NT2/D1 (cell line): ENCODE measurements around the gene ABLIM2.

Source experiments
- DNase-seq: peaks from one replicate; pipeline ENCODE4 v3.0.0-alpha.2; 2011; ENCODE audit warnings: low read depth, low spot score
- H3K27me3 ChIP-seq: 2 replicates; pipeline ENCODE4 v1.6.0; 2011; ENCODE audit warnings: mild to moderate bottlenecking; ENCODE audit not compliant: insufficient read length, insufficient read depth
- H3K36me3 ChIP-seq: 2 replicates; pipeline ENCODE4 v1.6.1; 2011; ENCODE audit warnings: mild to moderate bottlenecking, low read length, mixed read lengths; ENCODE audit not compliant: insufficient read depth, insufficient read length
- H3K4me1 ChIP-seq: 2 replicates; pipeline ENCODE4 v1.5.1; 2011; ENCODE audit not compliant: insufficient read depth, insufficient read length
- H3K4me3 ChIP-seq: 2 replicates; pipeline ENCODE4 v1.5.1; 2011; ENCODE audit warnings: low read depth; ENCODE audit not compliant: insufficient read length
- H3K9ac ChIP-seq: 2 replicates; pipeline ENCODE4 v1.6.0; 2011; ENCODE audit warnings: low read depth; ENCODE audit not compliant: insufficient read length
- H3K9me3 ChIP-seq: 2 replicates; pipeline ENCODE4 v1.5.1; 2011; ENCODE audit warnings: mild to moderate bottlenecking, low read length; ENCODE audit not compliant: insufficient read depth
- SUZ12 ChIP-seq: IDR thresholded peaks from 2 replicates; pipeline ENCODE4 v1.6.1; 2011; ENCODE audit not compliant: insufficient read length, insufficient read depth; ENCODE audit errors: extremely low read depth
- YY1 ChIP-seq: IDR thresholded peaks from 2 replicates; pipeline ENCODE4 v1.6.1; 2011; ENCODE audit not compliant: insufficient read length, insufficient read depth
- ZNF274 ChIP-seq: IDR thresholded peaks from 2 replicates; pipeline ENCODE4 v1.6.1; 2011; ENCODE audit warnings: mild to moderate bottlenecking, low read depth, low read length

Gene ABLIM2

GRCh38 chr4:8097141-8097541 is 61.5 kb downstream of the ABLIM2 start:
- TF ChIP-seq YY1 (no peak), SUZ12 (no peak), ZNF274 (no peak)
- Histone ChIP-seq H3K36me3 (no peaks in the 10 kb centered on the region), H3K27me3 (no peaks in the 10 kb centered on the region), H3K9me3 (peaks cover 16% of the 10 kb centered on the region), H3K9ac (peak overlapping the region; percentile 51), H3K4me1 (peaks cover 16% of the 10 kb centered on the region), H3K4me3 (no peak overlapping the region)
- DNase-seq: no peak

GRCh38 chr4:8096690-8097061 is 61.9 kb downstream of the ABLIM2 start:
- no peak for DNase-seq
- H3K27me3 ChIP-seq: no peaks in the 10 kb centered on the region
- no peak for TF ChIP-seq SUZ12
- TF ChIP-seq YY1: no peak
- no peak for TF ChIP-seq ZNF274
- peaks cover 16% of the 10 kb centered on the region for H3K9me3 ChIP-seq
- no peak overlapping the region for H3K4me3 ChIP-seq
- no peak overlapping the region for H3K9ac ChIP-seq
- H3K4me1 ChIP-seq: peaks cover 16% of the 10 kb centered on the region
- H3K36me3 ChIP-seq: no peaks in the 10 kb centered on the region

GRCh38 chr4:8095956-8096689 is 62.5 kb downstream of the ABLIM2 start:
- no peak overlapping the region for H3K9ac ChIP-seq
- DNase-seq: no peak
- peaks cover 16% of the 10 kb centered on the region for H3K4me1 ChIP-seq
- no peaks in the 10 kb centered on the region for H3K36me3 ChIP-seq
- H3K9me3 ChIP-seq: peaks cover 16% of the 10 kb centered on the region
- no peak overlapping the region for H3K4me3 ChIP-seq
- TF ChIP-seq SUZ12: no peak
- TF ChIP-seq YY1: no peak
- TF ChIP-seq ZNF274: no peak
- no peaks in the 10 kb centered on the region for H3K27me3 ChIP-seq

GRCh38 chr4:8093587-8094274 is 64.9 kb downstream of the ABLIM2 start:
- no peak overlapping the region for H3K9ac ChIP-seq
- H3K36me3 ChIP-seq: no peaks in the 10 kb centered on the region
- TF ChIP-seq ZNF274 (no peak), YY1 (no peak), SUZ12 (no peak)
- peaks cover 16% of the 10 kb centered on the region for H3K9me3 ChIP-seq
- H3K4me1 ChIP-seq: peaks cover 13% of the 10 kb centered on the region
- no peaks in the 10 kb centered on the region for H3K27me3 ChIP-seq
- H3K4me3 ChIP-seq: no peak overlapping the region
- no peak for DNase-seq

- no peak overlapping the region for H3K9ac ChIP-seq
- H3K27me3 ChIP-seq: no peaks in the 10 kb centered on the region
- H3K4me1 ChIP-seq: peaks cover 9% of the 10 kb centered on the region
- no peak for DNase-seq
- H3K9me3 ChIP-seq: peaks cover 16% of the 10 kb centered on the region
- H3K4me3 ChIP-seq: no peak overlapping the region
- no peak for TF ChIP-seq SUZ12
- TF ChIP-seq ZNF274: no peak
- no peak for TF ChIP-seq YY1
- no peaks in the 10 kb centered on the region for H3K36me3 ChIP-seq
Observed at GRCh38 chr4:8092282-8092681, 66.3 kb downstream of the ABLIM2 start.

GRCh38 chr4:8090744-8091301 is 67.8 kb downstream of the ABLIM2 start:
- no peaks in the 10 kb centered on the region for H3K27me3 ChIP-seq
- no peak overlapping the region for H3K4me3 ChIP-seq
- H3K4me1 ChIP-seq: peaks cover 2% of the 10 kb centered on the region
- peaks cover 16% of the 10 kb centered on the region for H3K9me3 ChIP-seq
- DNase-seq: no peak
- H3K9ac ChIP-seq: no peak overlapping the region
- H3K36me3 ChIP-seq: no peaks in the 10 kb centered on the region
- TF ChIP-seq SUZ12: no peak
- no peak for TF ChIP-seq ZNF274
- no peak for TF ChIP-seq YY1

GRCh38 chr4:8090312-8090711 is 68.3 kb downstream of the ABLIM2 start:
- H3K4me3 ChIP-seq: no peak overlapping the region
- H3K9me3 ChIP-seq: peaks cover 16% of the 10 kb centered on the region
- H3K27me3 ChIP-seq: no peaks in the 10 kb centered on the region
- DNase-seq: no peak
- no peak for TF ChIP-seq YY1
- TF ChIP-seq SUZ12: no peak
- TF ChIP-seq ZNF274: no peak
- no peaks in the 10 kb centered on the region for H3K36me3 ChIP-seq
- no peak overlapping the region for H3K9ac ChIP-seq
- peaks cover 2% of the 10 kb centered on the region for H3K4me1 ChIP-seq
